ENCODE results near the gene NDP. TPM values are rescaled to one million over a fixed set of nuclear protein-coding genes. Genes with fewer than 3 reads are reported as not detected.
A peak's percentile ranks its signal among the peaks of the same experiment; 100 is the strongest.

NDP gene
- total RNA-seq, 4 donors from 2014 or later: 0.63 TPM; not detected in 3

DNA sequence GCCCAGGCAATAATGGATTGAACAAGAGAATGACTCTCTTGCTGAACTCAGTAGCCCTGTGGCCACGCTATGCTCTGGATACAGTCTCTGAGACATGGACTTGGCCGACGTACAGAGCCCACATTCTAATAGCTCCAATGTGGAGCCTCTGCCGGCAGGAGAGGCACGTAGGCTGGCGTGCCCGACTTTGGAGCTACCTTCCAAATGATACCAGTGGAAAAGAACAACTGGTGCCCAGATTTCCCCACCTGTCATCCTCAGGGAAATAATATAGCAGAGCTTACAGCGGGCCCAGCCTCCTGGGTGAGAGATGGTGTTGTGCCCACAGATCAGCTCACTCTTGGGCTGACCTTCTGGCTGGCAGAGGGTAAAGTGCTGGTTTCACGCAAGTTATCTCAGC lies 10.6 kb downstream of the NDP start:
- DNase-seq (ENCODE audit: low spot score) (no peak), ATAC-seq (ENCODE audit: low FRiP score) (no peak)
- TF ChIP-seq, protein P1, sequence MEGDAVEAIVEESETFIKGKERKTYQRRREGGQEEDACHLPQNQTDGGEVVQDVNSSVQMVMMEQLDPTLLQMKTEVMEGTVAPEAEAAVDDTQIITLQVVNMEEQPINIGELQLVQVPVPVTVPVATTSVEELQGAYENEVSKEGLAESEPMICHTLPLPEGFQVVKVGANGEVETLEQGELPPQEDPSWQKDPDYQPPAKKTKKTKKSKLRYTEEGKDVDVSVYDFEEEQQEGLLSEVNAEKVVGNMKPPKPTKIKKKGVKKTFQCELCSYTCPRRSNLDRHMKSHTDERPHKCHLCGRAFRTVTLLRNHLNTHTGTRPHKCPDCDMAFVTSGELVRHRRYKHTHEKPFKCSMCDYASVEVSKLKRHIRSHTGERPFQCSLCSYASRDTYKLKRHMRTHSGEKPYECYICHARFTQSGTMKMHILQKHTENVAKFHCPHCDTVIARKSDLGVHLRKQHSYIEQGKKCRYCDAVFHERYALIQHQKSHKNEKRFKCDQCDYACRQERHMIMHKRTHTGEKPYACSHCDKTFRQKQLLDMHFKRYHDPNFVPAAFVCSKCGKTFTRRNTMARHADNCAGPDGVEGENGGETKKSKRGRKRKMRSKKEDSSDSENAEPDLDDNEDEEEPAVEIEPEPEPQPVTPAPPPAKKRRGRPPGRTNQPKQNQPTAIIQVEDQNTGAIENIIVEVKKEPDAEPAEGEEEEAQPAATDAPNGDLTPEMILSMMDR (IDR thresholded peaks at IDR 0.05): no peak

DNA sequence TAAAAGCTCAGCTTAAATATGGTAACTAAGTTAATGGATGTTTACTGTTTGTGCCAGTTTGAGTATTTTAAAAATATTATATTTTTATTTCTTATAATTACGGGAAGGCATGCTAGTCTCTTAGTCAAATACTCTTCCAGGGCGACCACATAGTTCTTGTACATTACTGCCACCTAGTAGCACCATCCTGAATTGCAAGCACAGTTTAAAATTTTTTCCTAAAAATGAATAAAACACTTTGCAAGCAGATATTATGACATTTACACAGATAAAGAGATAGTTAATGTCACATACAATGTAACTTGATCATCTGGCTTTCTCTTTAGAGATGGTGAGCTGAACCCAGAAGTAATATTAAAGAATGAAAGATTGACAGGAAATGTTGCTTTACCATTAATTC lies 11.5 kb downstream of the NDP start:
- TF ChIP-seq, protein P1 (IDR thresholded peaks at IDR 0.05): no peak
- no peak for DNase-seq (ENCODE audit: low spot score)
- no peak for ATAC-seq (ENCODE audit: low FRiP score)

DNA sequence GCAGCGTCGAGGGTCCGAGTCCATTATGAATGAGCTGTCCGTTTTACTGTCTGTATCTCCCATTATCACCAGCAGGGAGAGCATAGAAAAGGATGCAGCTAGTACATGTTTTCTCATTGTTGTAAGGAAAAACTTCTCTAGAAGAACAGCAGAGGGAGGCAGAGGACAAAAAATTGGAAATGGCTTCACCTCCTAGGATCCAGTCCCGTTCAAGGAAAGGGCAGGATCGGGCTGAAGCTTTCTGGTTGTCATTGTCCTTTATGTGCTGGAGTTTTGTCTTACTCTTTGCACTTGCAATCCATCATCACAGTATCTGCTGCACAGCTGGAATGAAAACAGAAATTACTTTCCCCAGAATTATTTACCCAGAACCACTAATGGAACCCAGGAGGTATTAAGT lies 14.7 kb downstream of the NDP start:
- ATAC-seq (ENCODE audit: low FRiP score): no peak
- no peak for DNase-seq (ENCODE audit: low spot score)
- TF ChIP-seq, protein P1 (IDR thresholded peaks at IDR 0.05): peak in 1 of 3 donors; percentile 79

DNA sequence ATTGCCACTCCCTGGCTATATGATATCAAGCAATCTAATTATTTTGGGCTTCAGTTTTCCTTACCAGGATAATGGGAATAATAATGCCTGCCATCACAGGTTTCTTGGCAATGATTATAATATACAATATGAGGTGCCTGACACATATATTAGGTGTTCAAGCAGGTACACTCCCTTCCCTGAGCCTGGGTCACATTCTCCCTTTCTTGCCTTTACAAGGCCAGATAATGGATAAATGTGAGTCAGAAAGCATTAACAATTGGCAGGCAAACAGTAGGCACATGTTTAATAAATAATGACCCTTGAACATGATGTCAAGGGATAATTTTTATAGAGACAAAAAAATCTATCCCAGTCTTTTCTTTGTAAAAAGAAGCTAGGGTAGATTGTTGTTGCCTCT lies 17.2 kb downstream of the NDP start:
- TF ChIP-seq, protein P1 (IDR thresholded peaks at IDR 0.05): no peak
- ATAC-seq (ENCODE audit: low FRiP score): no peak
- no peak for DNase-seq (ENCODE audit: low spot score)

DNA sequence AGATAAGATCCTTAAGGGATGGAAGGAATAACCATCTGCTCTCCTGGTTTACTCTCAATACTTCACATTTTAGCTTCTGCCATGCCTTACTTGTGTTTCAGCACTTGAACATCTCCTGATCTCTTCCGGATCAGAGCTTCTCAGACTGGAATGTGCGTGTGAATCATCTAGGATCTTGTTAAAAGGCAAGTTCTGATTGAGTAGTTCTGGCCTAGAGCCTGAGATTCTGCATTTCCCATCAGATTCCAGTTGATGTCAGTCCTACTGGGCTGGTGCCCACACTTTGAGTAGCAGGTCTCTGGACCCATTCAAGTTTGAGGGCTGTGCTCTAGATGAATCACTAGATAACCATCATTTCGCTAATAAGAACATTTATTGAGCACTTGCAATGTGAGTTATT lies 20.0 kb downstream of the NDP start:
- ATAC-seq (ENCODE audit: low FRiP score): no peak
- no peak for DNase-seq (ENCODE audit: low spot score)
- TF ChIP-seq, protein P1 (IDR thresholded peaks at IDR 0.05): no peak

DNA sequence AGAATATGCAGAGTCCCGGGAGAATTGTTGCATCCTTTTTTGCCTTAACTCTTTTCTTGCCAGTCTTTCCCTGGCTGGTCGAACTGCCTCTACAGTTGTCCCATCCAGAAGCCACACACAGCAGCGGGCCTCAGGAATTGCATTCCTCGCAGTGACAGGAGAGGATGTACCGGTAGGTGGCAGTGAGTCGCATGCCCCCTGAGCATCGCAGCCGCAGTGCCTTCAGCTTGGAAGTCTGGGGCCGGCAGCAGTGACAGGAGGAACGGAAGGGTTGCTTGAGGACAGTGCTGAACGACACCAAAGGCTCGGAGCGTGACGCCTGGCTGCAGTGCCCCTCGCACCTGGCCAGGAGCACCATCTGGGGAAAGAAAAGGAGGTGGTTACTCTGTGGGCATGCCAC lies 23.5 kb downstream of the NDP start:
- ATAC-seq (ENCODE audit: low FRiP score) (no peak), DNase-seq (ENCODE audit: low spot score) (no peak)
- TF ChIP-seq, protein P1 (IDR thresholded peaks at IDR 0.05): no peak

DNA sequence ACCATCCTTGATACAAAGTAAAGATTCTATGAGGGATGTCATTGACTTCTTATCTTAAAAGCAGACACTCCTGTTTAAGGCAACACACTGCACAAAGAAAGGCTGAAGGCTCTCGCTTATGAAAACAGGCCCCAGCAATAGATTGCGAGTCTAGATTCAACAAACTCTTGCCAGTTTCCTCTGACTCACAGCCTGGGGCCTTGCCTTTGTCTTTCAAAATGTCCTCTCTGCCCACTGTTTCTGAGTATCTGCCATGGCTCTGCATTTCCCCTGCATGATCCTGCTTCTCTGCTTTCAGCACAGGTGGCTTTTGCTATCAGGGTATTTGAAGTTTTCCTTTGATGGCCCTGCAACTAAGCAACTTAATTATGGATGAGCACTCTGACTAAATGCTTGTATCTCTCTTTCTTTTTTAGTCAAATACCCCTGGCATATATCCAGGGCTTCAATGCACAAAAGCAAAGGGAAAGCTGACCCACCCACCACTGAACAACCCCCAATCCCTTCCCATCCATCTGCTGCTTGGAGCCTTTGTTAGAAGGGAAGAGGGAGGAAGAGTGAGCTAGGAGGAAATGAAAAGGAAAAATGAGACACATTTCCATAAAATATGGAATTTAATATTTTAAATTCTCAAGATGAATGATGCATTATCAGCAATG lies 32.2 kb downstream of the NDP start:
- TF ChIP-seq, protein P1 (IDR thresholded peaks at IDR 0.05): no peak
- ATAC-seq (ENCODE audit: low FRiP score): no peak
- DNase-seq (ENCODE audit: low spot score): no peak

Measured in omental fat pad (tissue), 4 donors.